ENCODE data around the gene TBC1D14. TPM values are rescaled to one million over a fixed set of nuclear protein-coding genes. Genes with fewer than 3 reads are reported as not detected.

The TBC1D14 gene
- total and polyA plus RNA-seq, 2 of the 4 experiments (the other 2 are of a cell fraction) = 31.7 to 40.7 TPM

DNA sequence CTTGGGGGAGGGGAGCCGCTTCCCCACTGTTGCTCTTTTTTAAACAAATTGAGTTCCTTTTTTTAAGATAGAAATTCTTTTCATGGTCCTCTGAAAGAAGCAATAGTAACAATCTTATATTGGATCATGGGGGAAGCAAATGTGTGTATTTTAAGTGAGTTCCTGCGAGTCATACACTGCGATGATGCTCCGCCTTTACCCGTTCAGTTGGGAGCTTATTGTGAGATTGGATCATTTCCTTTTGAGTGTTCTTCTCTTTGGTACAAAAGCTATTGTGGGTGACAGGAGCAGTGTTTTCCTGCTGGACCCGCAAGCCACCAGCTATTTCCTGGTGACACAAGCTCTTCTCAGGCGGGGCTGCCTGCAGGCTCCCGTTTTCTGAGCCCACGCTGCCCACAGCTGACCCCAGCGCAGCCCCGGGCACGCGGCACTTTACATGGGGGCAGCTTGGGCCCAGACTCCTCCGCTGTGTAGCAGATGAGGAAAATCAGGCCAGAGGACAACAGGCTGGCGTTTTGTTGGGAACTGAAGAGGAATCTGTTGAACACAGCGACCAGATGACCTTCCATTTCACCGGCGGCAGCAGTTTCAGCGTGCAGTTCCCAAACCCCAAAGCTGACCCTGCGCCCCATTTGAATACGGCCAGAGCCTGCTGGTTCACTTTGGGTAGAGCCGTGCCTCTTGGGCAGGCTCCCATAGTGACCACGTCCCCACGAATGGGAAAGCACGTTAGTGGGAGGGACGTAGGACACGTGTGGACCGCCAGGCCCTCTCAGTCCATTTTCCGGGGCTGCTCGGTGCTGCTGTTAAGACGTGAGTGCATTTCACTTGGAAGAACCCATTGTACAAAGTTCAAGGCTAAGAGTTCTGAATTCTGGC, 145.7 kb downstream of the TBC1D14 start:
- no peak overlapping the region for H3K4me3 ChIP-seq (ENCODE audit: insufficient read depth, low read depth, low read length)
- 94% methylated on average over 20 of the region's 31 CpGs; no CpG with 5 or more reads in 1 of the 2 experiments for WGBS, 2 experiments (ENCODE audit: extremely low coverage in 2 of 2, insufficient read length in 1 of 2)
- no peak overlapping the region for H3K23ac ChIP-seq (ENCODE audit: low read depth, low read length)
- H2BK20ac ChIP-seq (ENCODE audit: low read depth, low read length) = no peak overlapping the region
- no peak overlapping the region for H3K9ac ChIP-seq (ENCODE audit: low read depth, low read length)
- H3K9me3 ChIP-seq (ENCODE audit: control insufficient read depth, insufficient read depth, low read length) = no peaks in the 10 kb centered on the region
- H2BK120ac ChIP-seq (ENCODE audit: low read depth, low read length) = no peak overlapping the region
- H3K9me1 ChIP-seq (ENCODE audit: insufficient read depth, low read length) = peaks cover 5% of the 10 kb centered on the region
- DNase-seq (peak; percentile 69), ATAC-seq (ENCODE audit: low read depth) (peak; percentile 31; the same call in 1 of the 2 replicates)
- dilution Hi-C loops (cut with HindIII; ENCODE audit: low sequenced_read_pairs, unreplicated experiment) (no loop called here), in situ Hi-C loops (cut with MboI; ENCODE audit: low sequenced_read_pairs) (no loop called here), intact Hi-C loops (cut with micrococcal nuclease) (no loop called here)
- H3K27ac ChIP-seq (ENCODE audit: insufficient read depth, low read length) = no peak overlapping the region; the same call in 1 of the 2 replicates
- ChIA-PET POLR2A (ENCODE audit: unreplicated experiment) (no interaction called here), CTCF (no interaction called here)
- peaks cover 35 to 68% of the 10 kb centered on the region in 2 experiments for H3K79me1 ChIP-seq (ENCODE audit: low read depth in 1 of 2, low read length in 2 of 2)
- peaks cover 37% of the 10 kb centered on the region for H4K20me1 ChIP-seq (ENCODE audit: insufficient read depth, low read length)
- no peak overlapping the region for H4K5ac ChIP-seq (ENCODE audit: low read depth, low read length)
- H4K91ac ChIP-seq (ENCODE audit: insufficient read depth, low read depth, low read length) = no peak overlapping the region
- H3K4ac ChIP-seq (ENCODE audit: low read depth, low read length) = no peak overlapping the region
- no peak overlapping the region for H3K4me2 ChIP-seq (ENCODE audit: low read depth, low read length)
- peak overlapping the region; percentile 3 for H2AFZ ChIP-seq (replicated peaks; ENCODE audit: low read length, poor library complexity)
- H2AK9ac ChIP-seq (replicated peaks; ENCODE audit: low read depth, low read length, poor library complexity) = peak overlapping the region; percentile 33
- no peak overlapping the region for H3K56ac ChIP-seq (ENCODE audit: extremely low read depth, insufficient read depth, low read length)
- no peak overlapping the region for H3K18ac ChIP-seq (ENCODE audit: low read depth, low read length)
- H3K27me3 ChIP-seq (ENCODE audit: control insufficient read depth, insufficient read depth, low read length) = no peaks in the 10 kb centered on the region
- H2BK5ac ChIP-seq (ENCODE audit: low read depth, low read length, poor library complexity, severe bottlenecking) = peak overlapping the region; percentile 7
- no peaks in the 10 kb centered on the region for H3K4me1 ChIP-seq (ENCODE audit: control insufficient read depth, insufficient read depth, low read length)
- H3K14ac ChIP-seq (replicated peaks; ENCODE audit: low read depth, low read length) = no peak overlapping the region
- TSS peak; percentile 23 for BruUV-seq (replicated peaks)
- H2AK5ac ChIP-seq (ENCODE audit: low read depth, low read length) = no peak overlapping the region
- H4K8ac ChIP-seq (ENCODE audit: low read depth in 2 of 2, low read length in 2 of 2) = no peak overlapping the region
- no peak overlapping the region for H2BK15ac ChIP-seq (ENCODE audit: low read depth, low read length)
- H3K36me3 ChIP-seq (ENCODE audit: control insufficient read depth, insufficient read depth, low read length) = peaks cover 42% of the 10 kb centered on the region
- no peak for TF ChIP-seq RCOR1 (IDR thresholded peaks at IDR 0.05; ENCODE audit: insufficient replicate concordance, low read length)
- TF ChIP-seq CHD1 (IDR thresholded peaks at IDR 0.05; ENCODE audit: low read depth, low read length) = no peak
- TF ChIP-seq MAZ (IDR thresholded peaks at IDR 0.05; ENCODE audit: borderline replicate concordance, low read depth, low read length) = no peak
- no peak for TF ChIP-seq SMC3 (IDR thresholded peaks at IDR 0.05; ENCODE audit: low read depth, low read length)
- TF ChIP-seq RAD21 (IDR thresholded peaks at IDR 0.05; ENCODE audit: low read length) = no peak
- TF ChIP-seq MXI1 (IDR thresholded peaks at IDR 0.05; ENCODE audit: borderline replicate concordance, low read depth, low read length) = no peak
- no peak for TF ChIP-seq FOS (IDR thresholded peaks at IDR 0.05; ENCODE audit: low read depth, low read length)
- TF ChIP-seq MAFK (IDR thresholded peaks at IDR 0.05; ENCODE audit: low read depth, low read length) = no peak
- TF ChIP-seq, protein P1, sequence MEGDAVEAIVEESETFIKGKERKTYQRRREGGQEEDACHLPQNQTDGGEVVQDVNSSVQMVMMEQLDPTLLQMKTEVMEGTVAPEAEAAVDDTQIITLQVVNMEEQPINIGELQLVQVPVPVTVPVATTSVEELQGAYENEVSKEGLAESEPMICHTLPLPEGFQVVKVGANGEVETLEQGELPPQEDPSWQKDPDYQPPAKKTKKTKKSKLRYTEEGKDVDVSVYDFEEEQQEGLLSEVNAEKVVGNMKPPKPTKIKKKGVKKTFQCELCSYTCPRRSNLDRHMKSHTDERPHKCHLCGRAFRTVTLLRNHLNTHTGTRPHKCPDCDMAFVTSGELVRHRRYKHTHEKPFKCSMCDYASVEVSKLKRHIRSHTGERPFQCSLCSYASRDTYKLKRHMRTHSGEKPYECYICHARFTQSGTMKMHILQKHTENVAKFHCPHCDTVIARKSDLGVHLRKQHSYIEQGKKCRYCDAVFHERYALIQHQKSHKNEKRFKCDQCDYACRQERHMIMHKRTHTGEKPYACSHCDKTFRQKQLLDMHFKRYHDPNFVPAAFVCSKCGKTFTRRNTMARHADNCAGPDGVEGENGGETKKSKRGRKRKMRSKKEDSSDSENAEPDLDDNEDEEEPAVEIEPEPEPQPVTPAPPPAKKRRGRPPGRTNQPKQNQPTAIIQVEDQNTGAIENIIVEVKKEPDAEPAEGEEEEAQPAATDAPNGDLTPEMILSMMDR (conservative IDR thresholded peaks at IDR 0.05; ENCODE audit: low read depth, low read length) = no peak
- TF ChIP-seq POLR2A (IDR thresholded peaks at IDR 0.05; ENCODE audit: low read depth, low read length) = no peak
- no peak for TF ChIP-seq CEBPB (IDR thresholded peaks at IDR 0.05; ENCODE audit: low read depth, low read length)
- TF ChIP-seq, protein P2, sequence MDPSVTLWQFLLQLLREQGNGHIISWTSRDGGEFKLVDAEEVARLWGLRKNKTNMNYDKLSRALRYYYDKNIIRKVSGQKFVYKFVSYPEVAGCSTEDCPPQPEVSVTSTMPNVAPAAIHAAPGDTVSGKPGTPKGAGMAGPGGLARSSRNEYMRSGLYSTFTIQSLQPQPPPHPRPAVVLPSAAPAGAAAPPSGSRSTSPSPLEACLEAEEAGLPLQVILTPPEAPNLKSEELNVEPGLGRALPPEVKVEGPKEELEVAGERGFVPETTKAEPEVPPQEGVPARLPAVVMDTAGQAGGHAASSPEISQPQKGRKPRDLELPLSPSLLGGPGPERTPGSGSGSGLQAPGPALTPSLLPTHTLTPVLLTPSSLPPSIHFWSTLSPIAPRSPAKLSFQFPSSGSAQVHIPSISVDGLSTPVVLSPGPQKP (IDR thresholded peaks at IDR 0.05; ENCODE audit: borderline replicate concordance, low read depth, low read length) = no peak
- no peak for TF ChIP-seq NFE2L2 (IDR thresholded peaks at IDR 0.05; ENCODE audit: low read depth, low read length)
- no peak for TF ChIP-seq RFX5 (IDR thresholded peaks at IDR 0.05; ENCODE audit: low read depth, low read length)
- no peak for TF ChIP-seq BHLHE40 (IDR thresholded peaks at IDR 0.05; ENCODE audit: low read depth, low read length)
